Transverse colon (tissue), 3 donors: Measurements from ENCODE around the gene STAM2.

Experiments
- CTCF ChIP-seq, 5 experiments: fragments of 200-600 bp in 3 of 5; fragments of 450-650 bp in 2 of 5; sonication (generic) in 3 of 5; IDR thresholded peaks; 1 replicate in 2 of 5; 2 replicates in 3 of 5; pipeline ENCODE4 v1.5.1; 2016 to 2017; ENCODE audit warnings: antibody characterized with exemption in 5 of 5, inconsistent platforms in 3 of 5, mild to moderate bottlenecking in 2 of 5, moderate library complexity in 1 of 5
- EP300 ChIP-seq: sonication (generic); formaldehyde crosslinking; IDR thresholded peaks from one replicate; pipeline ENCODE4 v1.6.1; 2017; ENCODE audit warnings: antibody characterized with exemption, low read depth
- POLR2A ChIP-seq: fragments of 450-650 bp; IDR thresholded peaks from one replicate; pipeline ENCODE4 v1.6.1; 2016; ENCODE audit warnings: antibody characterized with exemption, mild to moderate bottlenecking, moderate library complexity

- TF ChIP-seq CTCF (IDR thresholded peaks at IDR 0.05), result no peak
- no peak for TF ChIP-seq POLR2A
- no peak for TF ChIP-seq EP300
Observed at GRCh38 chr2:152222975-152223637, 47.5 kb upstream of the STAM2 start.
